ENCODE results near the gene MAN1A1.

MAN1A1 gene

DNA sequence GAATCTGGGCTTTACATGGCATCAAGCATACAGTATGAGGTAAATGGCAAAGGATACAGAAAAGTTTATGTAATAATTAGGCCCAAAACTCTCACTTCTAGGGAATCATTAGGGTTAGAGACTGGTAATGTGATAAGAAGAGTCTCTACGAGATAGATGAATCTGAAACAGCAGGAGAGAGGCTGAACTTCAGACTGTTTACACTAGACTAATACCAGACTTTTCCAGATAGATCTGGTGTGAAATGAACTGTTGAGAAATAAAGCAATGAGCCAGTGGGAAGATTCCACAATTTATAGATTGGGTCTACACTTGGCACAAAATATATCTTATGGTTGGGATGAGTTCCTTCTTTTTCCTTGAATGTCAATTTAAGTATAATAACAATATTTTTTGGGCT, 134.3 kb downstream of the MAN1A1 start:
- TF ChIP-seq, protein P1, sequence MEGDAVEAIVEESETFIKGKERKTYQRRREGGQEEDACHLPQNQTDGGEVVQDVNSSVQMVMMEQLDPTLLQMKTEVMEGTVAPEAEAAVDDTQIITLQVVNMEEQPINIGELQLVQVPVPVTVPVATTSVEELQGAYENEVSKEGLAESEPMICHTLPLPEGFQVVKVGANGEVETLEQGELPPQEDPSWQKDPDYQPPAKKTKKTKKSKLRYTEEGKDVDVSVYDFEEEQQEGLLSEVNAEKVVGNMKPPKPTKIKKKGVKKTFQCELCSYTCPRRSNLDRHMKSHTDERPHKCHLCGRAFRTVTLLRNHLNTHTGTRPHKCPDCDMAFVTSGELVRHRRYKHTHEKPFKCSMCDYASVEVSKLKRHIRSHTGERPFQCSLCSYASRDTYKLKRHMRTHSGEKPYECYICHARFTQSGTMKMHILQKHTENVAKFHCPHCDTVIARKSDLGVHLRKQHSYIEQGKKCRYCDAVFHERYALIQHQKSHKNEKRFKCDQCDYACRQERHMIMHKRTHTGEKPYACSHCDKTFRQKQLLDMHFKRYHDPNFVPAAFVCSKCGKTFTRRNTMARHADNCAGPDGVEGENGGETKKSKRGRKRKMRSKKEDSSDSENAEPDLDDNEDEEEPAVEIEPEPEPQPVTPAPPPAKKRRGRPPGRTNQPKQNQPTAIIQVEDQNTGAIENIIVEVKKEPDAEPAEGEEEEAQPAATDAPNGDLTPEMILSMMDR (IDR thresholded peaks at IDR 0.05; ENCODE audit: borderline replicate concordance, insufficient read depth, low read depth, low read length), result no peak
- no peak overlapping the region for H3K4me3 ChIP-seq (ENCODE audit: low read depth, low read length)

- H3K4me3 ChIP-seq (ENCODE audit: low read depth, low read length), result no peak overlapping the region
- TF ChIP-seq, protein P1 (IDR thresholded peaks at IDR 0.05; ENCODE audit: borderline replicate concordance, insufficient read depth, low read depth, low read length), result no peak
These were observed 139.0 kb downstream of the MAN1A1 start for GRCh38 chr6:119210596-119210995.

DNA sequence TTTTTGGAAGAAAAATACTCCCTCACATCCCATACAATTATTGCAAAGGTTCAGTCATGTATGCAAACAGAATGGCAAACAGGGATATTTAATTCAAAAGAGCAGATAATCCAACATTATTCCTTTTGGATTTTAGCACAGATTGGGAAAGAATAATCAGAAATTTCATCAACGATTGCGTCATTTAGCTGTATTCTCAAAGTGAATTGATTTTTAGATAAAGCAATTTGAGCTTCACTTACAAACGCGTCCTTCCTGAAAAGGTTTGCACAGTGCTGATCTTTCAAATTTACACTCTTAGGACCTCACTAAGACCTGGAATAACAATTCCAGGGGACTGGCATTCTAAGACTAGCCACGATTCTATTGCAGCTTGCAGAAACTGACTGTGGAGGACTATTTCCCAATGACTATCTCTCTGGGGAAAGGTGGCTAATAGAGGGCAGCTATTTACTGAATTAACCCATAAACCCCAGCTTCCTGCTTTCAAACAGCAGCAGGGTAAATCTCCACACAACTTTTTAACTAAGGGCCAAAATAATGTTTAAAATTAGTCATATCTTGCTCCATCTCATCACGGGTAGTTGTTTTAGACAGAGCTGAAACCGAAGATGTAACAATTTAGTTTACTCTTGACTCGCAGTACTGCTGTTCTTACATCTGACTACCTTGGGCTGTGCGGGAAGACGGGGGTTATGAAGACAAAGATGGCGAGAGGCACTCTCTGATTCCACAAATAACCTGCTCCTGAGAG, 139.9 kb downstream of the MAN1A1 start:
- TF ChIP-seq, protein P1 (IDR thresholded peaks at IDR 0.05; ENCODE audit: borderline replicate concordance, insufficient read depth, low read depth, low read length), result no peak
- H3K4me3 ChIP-seq (ENCODE audit: low read depth, low read length), result no peak overlapping the region

DNA sequence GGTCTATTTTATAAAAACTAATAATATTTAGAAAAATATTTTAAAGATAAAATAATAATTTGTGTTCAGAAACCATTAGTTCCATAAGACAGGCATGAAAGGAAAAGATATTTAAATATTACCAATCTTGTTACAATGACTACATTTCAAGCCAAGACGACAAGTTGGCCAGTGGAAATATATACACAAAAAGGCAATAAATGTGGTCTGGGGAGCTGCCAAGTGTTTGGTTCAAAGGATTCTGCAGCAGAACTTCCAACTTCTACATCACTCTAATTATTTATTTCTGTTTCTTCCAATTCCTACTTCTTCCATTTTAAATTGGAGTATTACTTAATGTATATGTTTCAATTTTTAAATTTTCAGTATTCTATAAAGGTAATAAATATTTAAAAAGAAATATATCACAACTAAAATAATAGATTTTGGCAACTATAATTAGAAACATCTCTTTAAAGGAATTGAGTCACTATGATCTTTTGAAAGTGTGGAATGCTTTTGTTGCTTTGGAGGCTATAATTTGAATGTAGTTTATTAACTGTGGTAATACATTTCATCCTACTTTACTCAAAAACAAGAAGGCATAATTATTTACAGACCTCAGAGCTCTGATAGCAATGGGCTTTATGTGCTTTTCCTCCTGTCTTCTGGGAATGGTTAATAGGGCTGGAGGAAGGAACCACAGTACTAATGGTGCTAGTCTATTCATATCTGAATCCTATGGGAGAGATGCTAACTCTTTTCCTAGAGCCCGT, 141.4 kb downstream of the MAN1A1 start:
- TF ChIP-seq, protein P1 (IDR thresholded peaks at IDR 0.05; ENCODE audit: borderline replicate concordance, insufficient read depth, low read depth, low read length), result no peak
- no peak overlapping the region for H3K4me3 ChIP-seq (ENCODE audit: low read depth, low read length)

- TF ChIP-seq, protein P1 (IDR thresholded peaks at IDR 0.05; ENCODE audit: borderline replicate concordance, insufficient read depth, low read depth, low read length), result no peak
- H3K4me3 ChIP-seq (ENCODE audit: low read depth, low read length), result no peak overlapping the region
These were observed 142.2 kb downstream of the MAN1A1 start for GRCh38 chr6:119207327-119207726.

DNA sequence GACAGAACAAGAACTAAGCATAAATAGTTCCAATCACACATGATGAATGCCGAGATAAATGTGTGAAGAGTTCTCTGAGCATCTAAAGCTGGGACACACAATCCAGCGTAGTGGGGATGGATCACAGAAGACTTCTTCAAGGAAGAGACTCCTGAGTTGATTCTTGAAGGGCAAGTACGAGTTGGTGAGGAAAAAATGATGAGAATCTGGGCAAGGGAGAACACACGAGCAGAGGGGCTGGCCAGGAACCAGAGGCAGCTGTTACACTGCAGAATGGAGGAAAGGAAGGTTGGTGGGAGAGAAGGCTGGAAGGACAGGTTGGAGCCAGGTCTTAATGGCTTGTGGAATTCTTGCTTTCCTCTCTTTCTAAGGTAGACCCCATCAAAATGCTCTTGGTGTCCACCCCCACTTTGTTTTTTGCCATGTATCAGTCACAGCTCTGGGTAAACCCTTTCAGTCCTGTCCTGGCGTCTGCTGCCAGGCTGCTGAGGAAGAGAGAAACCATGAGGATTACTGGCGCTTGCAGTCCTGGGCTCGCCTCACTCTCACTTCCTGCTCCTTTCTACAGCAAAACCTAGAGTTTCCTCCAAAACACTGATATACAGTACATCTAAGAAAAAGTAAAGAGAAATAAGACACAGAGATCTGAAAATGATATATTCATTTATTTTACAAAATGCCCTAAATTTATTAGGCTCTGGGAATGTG, 143.5 kb downstream of the MAN1A1 start:
- TF ChIP-seq, protein P1 (IDR thresholded peaks at IDR 0.05; ENCODE audit: borderline replicate concordance, insufficient read depth, low read depth, low read length), result no peak

More for the DNA sequence above, 143.5 kb downstream of the MAN1A1 start:
- no peak overlapping the region for H3K4me3 ChIP-seq (ENCODE audit: low read depth, low read length)
